ENCODE data around the gene VSIR.

DNA sequence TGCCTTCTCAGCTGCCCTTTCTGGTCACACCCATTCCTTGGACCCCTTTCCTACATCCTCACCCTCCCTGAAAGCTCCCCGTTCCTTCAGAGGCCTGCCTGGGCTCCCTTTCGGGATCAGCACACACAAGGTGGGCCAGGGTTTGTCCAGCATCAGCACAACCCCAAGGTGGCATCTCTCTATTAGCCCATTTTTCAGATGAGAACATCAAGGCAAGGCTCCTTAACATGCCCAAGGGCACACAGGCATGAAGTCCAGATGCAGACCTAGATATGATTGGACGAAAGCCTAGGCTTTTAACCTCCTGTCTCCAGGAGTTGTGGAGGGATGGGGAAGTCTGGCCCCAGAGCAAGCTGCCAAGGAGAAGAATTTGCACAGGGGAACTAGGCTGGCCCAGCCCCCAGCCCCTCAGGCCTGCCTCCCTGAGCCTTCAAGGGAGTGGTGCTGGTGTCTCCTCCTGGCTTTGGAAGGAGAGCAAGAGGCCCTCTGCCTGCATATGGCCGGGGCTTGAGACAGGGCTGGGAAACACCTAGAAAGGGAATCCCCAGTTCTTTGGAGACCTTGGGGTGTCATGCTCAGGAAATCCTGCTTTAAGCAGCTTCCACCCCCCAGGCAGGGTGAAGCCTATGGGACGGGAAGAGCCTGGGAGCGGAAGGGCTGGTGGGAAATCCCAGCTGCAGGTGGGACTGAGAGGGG lies 9.0 kb upstream of the VSIR start:
- TF ChIP-seq, protein P1, sequence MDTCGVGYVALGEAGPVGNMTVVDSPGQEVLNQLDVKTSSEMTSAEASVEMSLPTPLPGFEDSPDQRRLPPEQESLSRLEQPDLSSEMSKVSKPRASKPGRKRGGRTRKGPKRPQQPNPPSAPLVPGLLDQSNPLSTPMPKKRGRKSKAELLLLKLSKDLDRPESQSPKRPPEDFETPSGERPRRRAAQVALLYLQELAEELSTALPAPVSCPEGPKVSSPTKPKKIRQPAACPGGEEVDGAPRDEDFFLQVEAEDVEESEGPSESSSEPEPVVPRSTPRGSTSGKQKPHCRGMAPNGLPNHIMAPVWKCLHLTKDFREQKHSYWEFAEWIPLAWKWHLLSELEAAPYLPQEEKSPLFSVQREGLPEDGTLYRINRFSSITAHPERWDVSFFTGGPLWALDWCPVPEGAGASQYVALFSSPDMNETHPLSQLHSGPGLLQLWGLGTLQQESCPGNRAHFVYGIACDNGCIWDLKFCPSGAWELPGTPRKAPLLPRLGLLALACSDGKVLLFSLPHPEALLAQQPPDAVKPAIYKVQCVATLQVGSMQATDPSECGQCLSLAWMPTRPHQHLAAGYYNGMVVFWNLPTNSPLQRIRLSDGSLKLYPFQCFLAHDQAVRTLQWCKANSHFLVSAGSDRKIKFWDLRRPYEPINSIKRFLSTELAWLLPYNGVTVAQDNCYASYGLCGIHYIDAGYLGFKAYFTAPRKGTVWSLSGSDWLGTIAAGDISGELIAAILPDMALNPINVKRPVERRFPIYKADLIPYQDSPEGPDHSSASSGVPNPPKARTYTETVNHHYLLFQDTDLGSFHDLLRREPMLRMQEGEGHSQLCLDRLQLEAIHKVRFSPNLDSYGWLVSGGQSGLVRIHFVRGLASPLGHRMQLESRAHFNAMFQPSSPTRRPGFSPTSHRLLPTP (IDR thresholded peaks at IDR 0.05; ENCODE audit: borderline replicate concordance, extremely low read depth, insufficient read length), result no peak
- no peak for TF ChIP-seq FOXM1 (IDR thresholded peaks at IDR 0.05; ENCODE audit: low read depth)
- TF ChIP-seq FOXM1 (CRISPR knock-in tag; IDR thresholded peaks at IDR 0.05; ENCODE audit: low read depth), result no peak
- TF ChIP-seq MYBL2 (IDR thresholded peaks at IDR 0.05; ENCODE audit: low read depth), result no peak
- TF ChIP-seq MYBL2 (CRISPR knock-in tag; IDR thresholded peaks at IDR 0.05; ENCODE audit: borderline replicate concordance), result no peak
- no peak for TF ChIP-seq FOXA3 (CRISPR knock-in tag; conservative IDR thresholded peaks at IDR 0.05 in 1 of 2, IDR thresholded peaks at IDR 0.05 in 1 of 2)
